NB4 (cell line): ENCODE data around the gene NGB.

Source experiments
- MAX ChIP-seq: IDR thresholded peaks from 2 replicates; pipeline ENCODE4 v1.6.1; 2011; ENCODE audit warnings: low read depth, low read length
- MYC ChIP-seq: IDR thresholded peaks from 2 replicates; pipeline ENCODE4 v1.6.1; 2011; ENCODE audit warnings: low read depth, low read length
- POLR2A ChIP-seq: IDR thresholded peaks from 2 replicates; pipeline ENCODE4 v1.6.1; 2011; ENCODE audit warnings: mild to moderate bottlenecking; ENCODE audit not compliant: insufficient read length; ENCODE audit errors: extremely low read depth
- TF ChIP-seq, protein P1 (sequence below): IDR thresholded peaks from one replicate; pipeline ENCODE4 v1.5.1; 2012; ENCODE audit warnings: low read depth, low read length

GRCh38 chr14:77279719-77280118 is 8.7 kb upstream of the NGB start:
- TF ChIP-seq POLR2A, result no peak
- TF ChIP-seq, protein P1, sequence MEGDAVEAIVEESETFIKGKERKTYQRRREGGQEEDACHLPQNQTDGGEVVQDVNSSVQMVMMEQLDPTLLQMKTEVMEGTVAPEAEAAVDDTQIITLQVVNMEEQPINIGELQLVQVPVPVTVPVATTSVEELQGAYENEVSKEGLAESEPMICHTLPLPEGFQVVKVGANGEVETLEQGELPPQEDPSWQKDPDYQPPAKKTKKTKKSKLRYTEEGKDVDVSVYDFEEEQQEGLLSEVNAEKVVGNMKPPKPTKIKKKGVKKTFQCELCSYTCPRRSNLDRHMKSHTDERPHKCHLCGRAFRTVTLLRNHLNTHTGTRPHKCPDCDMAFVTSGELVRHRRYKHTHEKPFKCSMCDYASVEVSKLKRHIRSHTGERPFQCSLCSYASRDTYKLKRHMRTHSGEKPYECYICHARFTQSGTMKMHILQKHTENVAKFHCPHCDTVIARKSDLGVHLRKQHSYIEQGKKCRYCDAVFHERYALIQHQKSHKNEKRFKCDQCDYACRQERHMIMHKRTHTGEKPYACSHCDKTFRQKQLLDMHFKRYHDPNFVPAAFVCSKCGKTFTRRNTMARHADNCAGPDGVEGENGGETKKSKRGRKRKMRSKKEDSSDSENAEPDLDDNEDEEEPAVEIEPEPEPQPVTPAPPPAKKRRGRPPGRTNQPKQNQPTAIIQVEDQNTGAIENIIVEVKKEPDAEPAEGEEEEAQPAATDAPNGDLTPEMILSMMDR, result no peak
- no peak for TF ChIP-seq MAX
- no peak for TF ChIP-seq MYC
